ENCODE results near the gene CPLANE1. TPM values are rescaled to one million over a fixed set of nuclear protein-coding genes. Genes with fewer than 3 reads are reported as not detected.

The CPLANE1 gene
- total and polyA plus RNA-seq, 2 of the 4 experiments (the other 2 are of a cell fraction), result 4.4 to 17.9 TPM

Small RNA genes lying within 50 kb of the gene (microRNA-seq; reads per million reads assigned to microRNA genes)
- not detected for gene C8orf59P2 (ENCODE audit: insufficient read depth, insufficient read length)

Small RNA genes lying within 50 kb of the gene (small RNA-seq; reads per million reads assigned to genes)
- gene C8orf59P2, result 0 reads per million in 5 experiments

Other genes starting within 250 kb of the CPLANE1 start
- 43.9 and 53.6 TPM in 2 replicates for gene NUP155, start 121.7 kb upstream of the CPLANE1 start, total RNA-seq (2012; rRNA removed)
- gene NUP155, start 121.7 kb upstream of the CPLANE1 start, polyA plus RNA-seq (2012; rRNA removed), result 6.7 and 7.5 TPM in 2 replicates
- 29.9 and 33.1 TPM in 2 replicates for gene WDR70, start 129.9 kb upstream of the CPLANE1 start, total RNA-seq (2012; rRNA removed)
- 12.1 and 16.7 TPM in 2 replicates for gene WDR70, start 129.9 kb upstream of the CPLANE1 start, polyA plus RNA-seq (2012; rRNA removed)